ENCODE measurements around the gene PTGR2.
"Not testable (repeated sequence)": the region's sequence is repeated elsewhere in the genome, so short reads cannot be mapped to it uniquely, and the experiment has no call there.

The PTGR2 gene

GRCh38 chr14:73887694-73888459 lies 36.2 kb downstream of the PTGR2 start:
- DNase-seq = no peak

DNA sequence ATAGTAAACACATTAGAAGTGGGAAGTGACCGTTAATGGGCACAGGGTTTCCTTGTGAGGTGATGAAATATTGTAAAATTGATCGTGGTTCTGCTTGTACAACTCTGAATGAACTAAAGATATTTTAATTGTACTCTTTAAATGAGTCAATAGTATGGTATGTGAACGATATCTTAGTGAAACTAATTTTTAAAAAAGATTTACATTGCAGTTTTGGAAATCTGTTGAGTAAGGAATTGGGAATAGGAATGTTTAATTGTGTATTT lies 36.8 kb downstream of the PTGR2 start:
- no peak for DNase-seq

DNA sequence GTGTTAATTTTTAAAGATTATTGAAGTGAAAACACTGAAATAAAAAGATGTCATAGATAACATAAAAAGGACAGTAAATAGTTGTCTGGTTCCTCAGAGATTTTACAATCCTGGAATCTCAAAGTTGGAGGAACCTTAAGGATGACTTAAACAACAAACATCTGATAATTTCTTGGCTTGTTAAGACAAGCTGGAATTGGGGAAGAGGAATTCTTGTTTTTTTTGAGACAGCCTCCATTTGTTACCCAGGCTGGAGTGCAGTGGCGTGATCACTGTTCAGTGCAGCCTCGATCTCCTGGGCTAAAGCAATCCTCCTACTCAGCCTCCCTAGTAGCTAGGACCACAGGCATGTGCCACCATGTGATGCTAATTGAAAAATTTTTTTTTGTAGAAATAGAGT lies 37.3 kb downstream of the PTGR2 start:
- no peak for DNase-seq

GRCh38 chr14:73889376-73889775 lies 37.7 kb downstream of the PTGR2 start:
- no peak for DNase-seq

GRCh38 chr14:73894180-73894687 lies 42.6 kb downstream of the PTGR2 start:
- DNase-seq = not testable (repeated sequence)

DNA sequence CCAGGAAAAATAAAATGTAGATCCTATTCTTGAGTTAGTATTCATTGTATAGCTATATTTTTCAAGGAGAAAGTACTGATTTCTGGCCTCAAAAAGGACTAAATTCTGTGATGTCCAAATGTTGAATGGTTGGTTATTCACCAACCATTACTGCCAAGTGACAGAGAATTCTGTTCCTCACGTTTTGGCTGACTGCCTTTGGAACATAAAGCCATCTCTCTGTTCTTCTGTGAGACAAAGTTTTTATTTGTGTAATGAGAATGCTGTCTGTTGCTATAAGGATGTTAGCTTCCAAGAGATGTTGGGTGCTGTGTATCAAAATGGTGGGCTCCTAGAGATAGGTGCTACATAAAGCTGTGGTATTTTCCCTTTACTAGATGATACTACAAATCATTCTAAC lies 44.3 kb downstream of the PTGR2 start:
- DNase-seq = no peak

DNA sequence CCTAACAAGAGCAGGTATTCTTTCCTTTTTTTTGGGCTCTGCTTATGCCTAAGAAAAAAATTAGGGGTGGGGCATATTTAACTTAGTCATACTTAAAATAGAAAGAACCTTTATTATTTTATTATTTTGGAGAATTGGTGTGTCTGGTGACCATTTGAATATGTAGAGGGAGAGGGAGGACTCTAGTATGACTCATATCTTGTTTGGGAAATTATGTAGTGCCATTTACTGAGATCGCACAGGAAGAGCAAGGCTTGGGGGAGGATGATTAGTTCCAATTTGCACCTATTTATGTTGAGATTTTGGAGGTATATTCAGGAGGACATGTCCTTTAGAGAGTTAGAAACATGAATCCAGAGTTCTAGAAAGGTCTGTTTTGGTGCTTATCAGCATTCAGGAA lies 44.9 kb downstream of the PTGR2 start:
- DNase-seq = no peak

DNA sequence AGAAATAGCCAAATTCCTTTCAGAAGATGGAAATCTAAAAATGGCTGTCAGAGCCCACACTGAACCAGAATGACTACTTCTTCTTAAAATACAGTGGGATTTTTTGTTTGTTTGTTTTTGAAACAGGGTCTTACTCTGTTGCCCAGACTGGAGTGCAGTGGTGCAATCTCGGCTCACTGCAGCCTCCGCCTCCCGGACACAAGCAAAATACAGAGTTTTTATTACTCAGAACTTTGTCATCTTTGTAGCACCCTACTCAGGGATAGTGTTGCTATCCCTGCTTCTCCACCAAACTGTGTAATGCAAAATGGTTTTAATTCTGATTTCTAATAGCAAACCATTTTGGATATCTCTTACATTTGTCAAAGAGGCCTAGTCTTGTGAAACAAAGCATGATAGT lies 51.4 kb downstream of the PTGR2 start:
- DNase-seq = no peak

GRCh38 chr14:73909681-73910080 lies 58.0 kb downstream of the PTGR2 start:
- no peak for DNase-seq

- no peak for DNase-seq
These were observed 61.6 kb downstream of the PTGR2 start for GRCh38 chr14:73913256-73913655.

DNA sequence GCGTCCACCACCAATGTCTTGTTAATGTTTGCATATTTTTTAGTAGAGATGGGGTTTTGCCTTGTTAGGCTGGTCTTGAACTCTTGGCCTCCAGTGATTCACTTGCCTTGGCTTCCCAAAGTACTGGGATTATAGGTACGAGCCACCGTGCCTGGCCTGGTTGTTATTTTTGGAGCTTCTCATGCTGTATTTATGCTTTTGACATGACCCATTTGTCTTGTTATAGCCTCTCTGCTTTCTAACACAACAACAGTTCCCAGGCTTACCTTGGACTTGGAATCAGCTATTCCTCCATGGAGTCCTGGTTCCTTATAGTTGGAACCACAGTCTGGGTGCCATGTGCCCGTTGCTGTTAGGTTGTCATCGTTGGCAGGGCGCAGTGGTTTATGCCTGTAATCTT lies 64.7 kb downstream of the PTGR2 start:
- no peak for DNase-seq

DNA sequence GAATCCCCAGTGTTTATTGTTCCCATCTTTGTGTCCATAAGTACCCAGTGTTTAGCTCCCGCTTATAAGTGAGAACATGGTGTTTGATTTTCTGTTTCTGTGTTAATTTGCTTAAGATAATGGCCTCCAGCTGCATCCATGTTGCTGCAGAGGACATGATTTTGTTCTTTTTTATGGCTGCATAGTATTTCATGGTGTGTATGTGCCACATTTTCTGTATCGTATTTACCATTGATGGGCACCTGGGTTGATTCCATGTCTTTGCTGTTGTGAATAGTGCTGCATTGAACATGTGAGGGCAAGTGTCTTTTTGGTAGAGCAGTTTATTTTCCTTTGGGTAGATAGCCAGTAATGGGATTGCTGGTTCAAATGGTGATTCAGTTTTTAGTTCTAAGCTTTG lies 67.8 kb downstream of the PTGR2 start:
- DNase-seq = not testable (repeated sequence)

DNA sequence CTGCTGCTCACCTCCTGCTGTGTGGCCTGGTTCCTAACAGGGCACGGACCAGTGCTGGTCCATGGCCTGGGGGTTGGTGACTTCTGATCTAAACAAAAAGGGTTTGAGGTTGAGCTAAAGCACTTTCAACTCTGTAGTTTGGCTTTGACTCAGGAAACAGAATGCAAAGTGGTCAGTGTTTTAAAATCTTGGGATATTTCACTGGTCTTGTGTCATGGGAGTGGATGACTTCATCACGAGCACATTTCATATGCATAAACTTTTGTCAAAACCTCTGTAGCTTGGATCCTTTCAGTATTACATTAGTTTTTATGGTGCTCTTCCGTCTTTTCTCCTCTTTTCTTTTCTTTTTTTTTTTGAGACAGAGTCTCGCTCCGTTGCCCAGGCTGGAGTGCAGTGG lies 72.7 kb downstream of the PTGR2 start:
- DNase-seq = no peak
